Adrenal gland (tissue), 12 donors: ENCODE results near the gene PLA2R1. TPM values are rescaled to one million over a fixed set of nuclear protein-coding genes. Genes with fewer than 3 reads are reported as not detected.

Experiments
- DNase-seq, 7 donors: peaks; one replicate each; pipeline ENCODE4 v3.0.0-alpha.2; 2019 to 2020
- H3K27ac ChIP-seq, 5 donors: fragments of 200-600 bp; sonication (generic) in 4 of 5; 1 replicate in 3 of 5; 2 replicates in 2 of 5; pipeline versions ENCODE4 v1.5.1 to v1.8.0; 2016 to 2020; ENCODE audit warnings: mild to moderate bottlenecking in 1 of 5
- H3K27me3 ChIP-seq: fragments of 200-600 bp; 2 replicates; pipeline ENCODE4 v1.8.0; 2021
- H3K36me3 ChIP-seq, 2 donors: fragments of 200-600 bp; replicated peaks in 1 of 2; 1 replicate in 1 of 2; 2 replicates in 1 of 2; pipeline versions ENCODE4 v1.5.1 to v1.8.0; 2018 to 2022
- H3K4me1 ChIP-seq, 2 donors: fragments of 200-600 bp; replicated peaks in 1 of 2; 1 replicate in 1 of 2; 2 replicates in 1 of 2; pipeline versions ENCODE4 v1.5.1 to v1.8.0; 2018 to 2021
- H3K4me3 ChIP-seq, 4 donors: fragments of 200-600 bp; sonication (generic) in 3 of 4; one replicate each; pipeline ENCODE4 v1.5.1; 2016 to 2018
- H3K9me3 ChIP-seq, 3 donors: fragments of 200-600 bp; sonication (generic) in 1 of 3; replicated peaks in 1 of 3; 1 replicate in 2 of 3; 2 replicates in 1 of 3; pipeline versions ENCODE4 v1.5.1 to v1.8.0; 2016 to 2021
- POLR2A ChIP-seq, 2 donors: fragments of 450-650 bp; IDR thresholded peaks; one replicate each; pipeline ENCODE4 v1.6.1; 2017; ENCODE audit warnings: antibody characterized with exemption in 2 of 2, mild to moderate bottlenecking in 2 of 2, moderate library complexity in 1 of 2
- whole genome bisulfite sequencing, 4 donors: extraction: QIAGEN DNeasy Blood & Tissue Kit in 2 of 4; methylation state at CpG; one replicate each; pipeline versions ENCODE4 v1.1.5 to v1.1.7; 2013 to 2017; 5-methylcytosine and 5-hydroxymethylcytosine counted together
- intact Hi-C, 2 donors: fragments of 100-400 bp; cut with DNase I; formaldehyde crosslinking; loops; one replicate each; pipeline versions ENCODE4 v1.14.1 to v1.15.0; 2022 to 2023
- polyA plus RNA-seq, 3 donors: library from polyadenylated mRNA; stranded (reverse); fragments of 200-250 nt in 2 of 3; fragments of 350-450 nt in 1 of 3; fragmentation: Illumina TruSeq in 1 of 3; extraction: RNeasy Lipid Tissue Mini Kit (QIAGEN cat#74804) in 1 of 3; gene quantifications; one replicate each; pipeline ENCODE4 v1.2.3, GENCODE V29; 2013 to 2014
- total RNA-seq, 9 donors: library from RNA; depleted of rRNA in 4 of 9; stranded (reverse); fragments of >200 nt in 4 of 9; fragments of 120-200 nt in 1 of 9; fragmentation: NEBNext Ultra II Directional in 1 of 9; extraction: Animal tissue kit (Norgen Biotek cat#: 25700) in 1 of 9; gene quantifications; one replicate each; pipeline versions ENCODE4 v1.1.0 to v1.2.4, GENCODE V29; 2013 to 2023
- TF ChIP-seq, protein P1 (sequence below), 6 experiments: fragments of 450-650 bp in 4 of 6; fragments of 200-600 bp in 2 of 6; sonication (generic) in 1 of 6; IDR thresholded peaks; 1 replicate in 5 of 6; 2 replicates in 1 of 6; pipeline versions ENCODE4 v1.5.1 to v1.8.0; 2016 to 2021; ENCODE audit warnings: antibody characterized with exemption in 6 of 6, mild to moderate bottlenecking in 2 of 6, moderate library complexity in 1 of 6
- donor health status: healthy with polysubstance abuse.
- donor health status: Bipolar disorder and iron deficiency.
- donor health status: DM: yes; HTN: yes; CAD: no.
- donor health status: DM: no; HTN: no; CAD: no.
- donor health status: DM: no; HTN: no; CAD: no.
- donor health status: DM: yes; HTN: yes; CAD: no.

Gene PLA2R1
- total and polyA plus RNA-seq, 12 donors = 2.9 to 11.6 (median 7.1) TPM

DNA sequence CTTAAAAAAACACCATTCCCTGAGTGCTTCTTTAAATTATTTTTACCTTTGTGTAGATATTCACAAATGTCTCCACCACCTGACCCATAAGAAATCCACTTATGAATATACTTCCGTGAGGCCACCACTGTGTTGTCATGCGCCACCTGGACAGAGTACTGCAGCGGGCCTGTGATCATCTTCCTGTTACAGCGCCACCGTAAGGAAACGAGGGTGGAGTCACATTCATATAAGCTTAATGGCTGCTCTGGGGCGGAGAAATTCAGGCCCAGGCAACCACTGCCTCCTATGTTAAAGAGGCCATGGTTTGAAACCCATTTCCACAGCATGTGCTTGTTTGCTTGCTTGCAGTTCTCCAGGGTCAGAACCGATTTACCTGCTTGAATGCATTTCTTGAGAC is 17.7 kb downstream of the PLA2R1 start:
- no peak overlapping the region for H3K4me3 ChIP-seq
- H3K9me3 ChIP-seq = no peaks in the 10 kb centered on the region
- intact Hi-C loops = no loop called here
- no peak overlapping the region for H3K27ac ChIP-seq
- TF ChIP-seq, protein P1, sequence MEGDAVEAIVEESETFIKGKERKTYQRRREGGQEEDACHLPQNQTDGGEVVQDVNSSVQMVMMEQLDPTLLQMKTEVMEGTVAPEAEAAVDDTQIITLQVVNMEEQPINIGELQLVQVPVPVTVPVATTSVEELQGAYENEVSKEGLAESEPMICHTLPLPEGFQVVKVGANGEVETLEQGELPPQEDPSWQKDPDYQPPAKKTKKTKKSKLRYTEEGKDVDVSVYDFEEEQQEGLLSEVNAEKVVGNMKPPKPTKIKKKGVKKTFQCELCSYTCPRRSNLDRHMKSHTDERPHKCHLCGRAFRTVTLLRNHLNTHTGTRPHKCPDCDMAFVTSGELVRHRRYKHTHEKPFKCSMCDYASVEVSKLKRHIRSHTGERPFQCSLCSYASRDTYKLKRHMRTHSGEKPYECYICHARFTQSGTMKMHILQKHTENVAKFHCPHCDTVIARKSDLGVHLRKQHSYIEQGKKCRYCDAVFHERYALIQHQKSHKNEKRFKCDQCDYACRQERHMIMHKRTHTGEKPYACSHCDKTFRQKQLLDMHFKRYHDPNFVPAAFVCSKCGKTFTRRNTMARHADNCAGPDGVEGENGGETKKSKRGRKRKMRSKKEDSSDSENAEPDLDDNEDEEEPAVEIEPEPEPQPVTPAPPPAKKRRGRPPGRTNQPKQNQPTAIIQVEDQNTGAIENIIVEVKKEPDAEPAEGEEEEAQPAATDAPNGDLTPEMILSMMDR (IDR thresholded peaks at IDR 0.05) = no peak
- TF ChIP-seq POLR2A (IDR thresholded peaks at IDR 0.05) = no peak
- H3K4me1 ChIP-seq = no peaks in the 10 kb centered on the region
- DNase-seq = no peak
- no peaks in the 10 kb centered on the region for H3K36me3 ChIP-seq
- no peaks in the 10 kb centered on the region for H3K27me3 ChIP-seq
- WGBS, 4 donors = 89 to 96% (median 94%) methylated on average over 8 of the region's 8 CpGs

DNA sequence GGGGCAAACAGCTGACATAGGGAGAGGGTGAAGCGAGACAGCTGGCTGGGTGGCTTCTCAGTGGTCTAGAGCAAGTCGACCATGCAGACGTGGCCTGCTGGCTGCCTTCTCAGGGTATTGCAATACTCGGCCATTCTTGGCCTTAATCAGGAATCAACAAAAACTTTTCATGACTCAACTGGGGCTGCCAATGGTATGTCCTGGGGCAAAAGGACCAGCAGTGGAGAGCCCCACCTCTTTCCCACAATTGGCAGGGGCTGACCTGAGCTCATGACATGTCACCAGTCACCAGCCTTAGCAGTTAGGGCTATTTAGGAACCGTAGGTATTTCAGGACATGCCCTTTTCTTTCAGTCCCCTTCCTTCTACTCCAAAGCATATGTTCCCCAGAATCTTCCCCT is 19.1 kb downstream of the PLA2R1 start:
- Histone ChIP-seq H3K4me1 (no peaks in the 10 kb centered on the region), H3K27ac (no peak overlapping the region), H3K36me3 (no peaks in the 10 kb centered on the region), H3K27me3 (no peaks in the 10 kb centered on the region), H3K4me3 (no peak overlapping the region), H3K9me3 (no peaks in the 10 kb centered on the region)
- no peak for TF ChIP-seq POLR2A (IDR thresholded peaks at IDR 0.05)
- TF ChIP-seq, protein P1 (IDR thresholded peaks at IDR 0.05) = no peak
- intact Hi-C loops = no loop called here
- WGBS, 4 donors = 83 to 95% (median 85%) methylated on average over 5 of the region's 5 CpGs
- DNase-seq = no peak

DNA sequence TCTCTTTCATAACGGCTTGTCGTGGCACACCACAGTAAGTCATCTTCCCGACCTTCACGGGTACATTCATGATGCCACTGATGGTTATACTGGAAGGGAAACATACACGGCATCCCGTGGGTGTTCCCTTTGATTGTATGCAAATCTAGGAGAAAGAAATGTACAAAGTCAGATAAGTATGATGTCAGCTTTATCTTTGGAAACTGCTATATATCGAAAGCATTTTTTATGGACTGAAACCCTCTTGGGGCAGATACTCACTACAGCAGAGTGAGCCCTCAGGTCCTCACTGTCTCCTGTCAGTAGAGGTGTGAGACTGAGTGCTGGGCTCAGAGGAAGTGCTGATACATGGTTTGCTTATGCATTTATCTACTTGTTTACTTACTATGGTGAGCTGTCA is 20.4 kb downstream of the PLA2R1 start:
- Histone ChIP-seq H3K4me3 (no peak overlapping the region), H3K36me3 (no peaks in the 10 kb centered on the region), H3K27ac (no peak overlapping the region), H3K4me1 (no peaks in the 10 kb centered on the region), H3K27me3 (no peaks in the 10 kb centered on the region), H3K9me3 (no peaks in the 10 kb centered on the region)
- intact Hi-C loops = no loop called here
- TF ChIP-seq POLR2A (IDR thresholded peaks at IDR 0.05) = no peak
- TF ChIP-seq, protein P1 (IDR thresholded peaks at IDR 0.05) = no peak
- WGBS, 4 donors = 86 to 89% (median 87%) methylated on average over 7 of the region's 7 CpGs
- no peak for DNase-seq

DNA sequence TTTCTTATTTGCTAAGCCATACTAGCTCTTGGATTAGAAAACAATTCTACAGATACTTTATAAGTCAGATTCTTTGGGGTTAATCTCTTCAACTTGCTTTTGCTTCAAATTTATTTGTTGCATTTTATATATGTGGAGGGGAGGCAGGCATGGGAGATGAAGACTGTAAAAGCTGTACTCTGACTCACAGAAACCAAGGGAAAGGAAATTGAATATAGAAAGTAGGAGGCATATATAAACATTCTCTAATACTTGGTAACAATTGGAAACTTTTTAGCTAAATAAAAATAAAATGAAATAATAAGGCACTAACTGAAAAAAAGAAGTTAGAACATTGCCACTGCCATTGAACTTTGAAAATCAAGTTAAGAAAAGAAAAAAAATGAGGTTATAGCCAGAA is 21.3 kb downstream of the PLA2R1 start:
- no peaks in the 10 kb centered on the region for H3K4me1 ChIP-seq
- TF ChIP-seq, protein P1 (IDR thresholded peaks at IDR 0.05) = no peak
- H3K27me3 ChIP-seq = no peaks in the 10 kb centered on the region
- no peak for DNase-seq
- H3K36me3 ChIP-seq = no peaks in the 10 kb centered on the region
- H3K9me3 ChIP-seq = no peaks in the 10 kb centered on the region
- no peak overlapping the region for H3K27ac ChIP-seq
- intact Hi-C loops = no loop called here
- H3K4me3 ChIP-seq = no peak overlapping the region
